GM21737 (cell line): ENCODE results near the gene SRP14.
"Not testable (repeated sequence)": the region's sequence is repeated elsewhere in the genome, so short reads cannot be mapped to it uniquely, and the experiment has no call there.

Experiments
- ATAC-seq: cut with Tn5 transposase; IDR thresholded peaks from one replicate; pipeline ENCODE4 v1.9.1; 2021; ENCODE audit warnings: mild to moderate bottlenecking, moderate library complexity; ENCODE audit not compliant: unreplicated experiment

Gene SRP14

DNA sequence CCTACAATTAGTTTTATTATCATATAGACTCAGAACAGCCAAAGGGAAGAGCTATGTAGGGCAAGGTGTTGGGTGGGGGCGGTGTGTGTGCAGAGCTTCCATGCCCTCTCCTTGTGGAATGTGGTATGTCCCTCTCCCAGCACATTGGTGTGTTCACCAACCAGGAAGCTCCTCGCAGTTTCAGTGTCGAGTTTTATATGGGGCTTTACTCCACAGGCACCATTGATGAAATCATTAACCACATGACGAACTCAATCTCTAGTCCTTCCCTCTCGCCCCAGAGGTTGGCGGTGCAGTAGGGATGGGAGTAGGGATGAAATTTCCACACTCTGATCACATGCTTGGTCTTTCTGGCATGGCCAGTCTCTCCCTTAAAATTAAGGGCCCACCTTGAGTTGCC, 13.6 kb upstream of the SRP14 start:
- ATAC-seq, result no peak

DNA sequence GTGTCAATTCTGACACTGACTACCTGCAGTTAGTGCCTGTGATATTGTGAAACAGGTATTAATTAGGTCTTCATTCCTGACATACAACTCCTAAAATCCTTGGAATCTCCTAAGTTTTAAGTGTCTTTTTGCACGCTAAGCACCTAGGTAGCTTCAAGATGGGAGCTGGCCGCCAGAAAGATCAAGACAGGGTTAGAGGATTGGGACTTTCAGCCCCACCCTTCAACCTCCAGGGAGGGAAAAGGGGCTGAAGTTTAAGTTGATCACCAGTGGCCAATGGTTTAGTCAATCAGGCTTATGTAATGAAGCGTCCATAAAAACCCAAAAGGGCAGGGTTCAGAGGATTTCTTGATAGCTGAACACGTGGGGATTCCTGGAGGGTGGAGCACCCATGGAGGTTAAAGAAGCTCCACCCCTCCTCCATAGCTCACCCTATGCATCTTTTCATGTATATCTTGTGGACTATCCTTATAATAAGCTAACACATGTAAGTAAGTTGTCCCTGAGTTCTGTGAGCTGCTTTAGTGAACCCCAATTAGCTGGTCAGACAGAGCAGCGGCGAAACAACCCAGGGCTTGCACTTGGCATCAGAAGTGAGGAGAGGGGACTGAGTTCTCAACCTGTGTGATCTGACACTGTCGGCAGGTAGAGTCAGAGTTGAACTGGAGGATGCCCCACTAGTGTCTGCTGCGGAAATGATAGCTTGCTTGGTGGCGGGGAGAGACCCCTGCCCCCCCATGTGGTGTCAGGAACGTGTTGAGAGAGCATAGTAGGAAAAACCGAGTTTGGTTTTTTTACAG, 12.8 kb upstream of the SRP14 start:
- ATAC-seq, result no peak

DNA sequence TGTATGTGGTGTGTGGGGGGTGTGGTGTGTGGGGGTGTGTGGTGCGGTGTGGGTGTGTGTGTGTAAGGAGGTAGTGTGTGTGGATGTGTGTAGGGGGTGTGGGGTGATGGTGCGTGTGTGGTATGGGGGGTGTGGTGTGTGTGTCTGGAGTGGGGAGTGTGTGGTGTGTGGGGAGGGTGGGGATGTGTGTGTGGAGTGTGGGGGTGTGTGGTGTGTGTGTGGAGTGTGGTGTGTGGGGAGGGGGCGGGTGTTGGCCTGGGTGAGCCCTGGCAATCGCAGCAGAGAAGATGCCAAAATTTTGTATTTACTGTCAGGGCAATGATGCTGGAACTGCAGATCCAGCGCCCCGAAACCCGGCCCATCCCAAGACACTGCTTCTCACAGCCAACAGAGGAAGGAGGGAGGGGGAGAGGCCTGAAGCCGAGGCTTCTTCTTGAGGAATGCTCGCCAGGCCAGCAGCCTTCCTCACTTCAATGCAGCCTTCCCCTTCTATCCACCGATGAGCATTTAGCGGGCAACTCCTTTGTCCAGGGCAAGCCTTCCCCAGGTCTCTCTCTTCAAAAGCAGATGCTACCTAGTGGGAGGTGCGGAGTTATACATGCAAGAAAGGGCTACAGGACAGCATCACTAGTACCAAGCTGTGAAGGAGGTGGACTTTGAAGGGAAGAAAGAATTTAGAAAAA, 11.9 kb upstream of the SRP14 start:
- ATAC-seq, result no peak

DNA sequence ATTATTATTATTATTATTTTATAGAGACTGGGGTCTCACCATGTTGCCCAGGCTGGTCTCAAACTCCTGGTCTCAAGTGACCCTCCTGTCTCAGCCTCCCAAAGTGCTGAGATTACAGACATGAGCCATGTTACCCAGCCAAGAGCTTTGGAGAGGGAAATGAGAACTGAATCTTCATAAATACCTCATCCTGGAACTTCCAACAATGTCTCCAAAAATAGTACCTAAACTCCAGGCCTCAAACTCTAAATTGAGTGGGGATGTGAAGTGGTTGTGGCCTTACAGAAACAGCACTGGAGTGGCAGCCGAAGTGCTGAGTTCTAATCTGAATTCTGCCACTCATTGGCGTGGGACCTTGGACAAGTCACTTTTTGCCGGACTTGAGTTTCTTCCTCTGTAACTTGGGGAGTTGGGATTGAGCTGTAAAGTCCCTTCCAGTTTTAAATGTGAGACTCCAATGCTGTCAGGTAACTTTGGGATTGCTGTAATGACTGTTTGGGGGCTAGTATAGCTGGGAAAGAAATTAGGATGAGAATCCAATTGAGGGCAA, 10.0 kb upstream of the SRP14 start:
- ATAC-seq, result no peak

DNA sequence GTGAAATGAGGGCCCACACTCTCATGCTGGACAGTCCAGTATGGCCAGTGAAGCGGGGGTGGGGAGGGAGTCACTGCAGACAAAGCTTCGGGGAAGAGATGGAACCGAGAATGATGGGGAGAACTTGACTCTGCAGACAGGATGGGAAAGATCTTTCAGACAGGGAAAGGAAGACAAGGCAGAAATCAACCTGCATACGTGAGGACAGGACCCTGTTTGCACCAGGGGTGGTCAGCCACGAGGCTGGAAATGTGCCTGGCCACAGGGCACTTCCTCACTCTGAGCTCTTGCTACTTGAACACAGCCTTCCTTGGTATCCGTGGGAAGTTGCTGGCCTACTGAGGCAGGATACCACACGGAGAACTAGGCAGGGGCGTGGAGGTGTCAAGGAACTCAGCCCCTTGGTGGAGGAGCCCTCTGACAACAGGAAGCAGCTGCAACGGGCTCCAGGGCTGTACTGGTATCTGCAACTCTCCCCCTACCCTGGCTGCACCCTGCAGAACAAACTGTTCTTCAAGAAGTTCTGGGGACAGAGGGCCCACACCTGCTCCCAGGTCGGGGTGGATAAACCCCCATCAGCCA, 9.3 kb upstream of the SRP14 start:
- ATAC-seq, result no peak

DNA sequence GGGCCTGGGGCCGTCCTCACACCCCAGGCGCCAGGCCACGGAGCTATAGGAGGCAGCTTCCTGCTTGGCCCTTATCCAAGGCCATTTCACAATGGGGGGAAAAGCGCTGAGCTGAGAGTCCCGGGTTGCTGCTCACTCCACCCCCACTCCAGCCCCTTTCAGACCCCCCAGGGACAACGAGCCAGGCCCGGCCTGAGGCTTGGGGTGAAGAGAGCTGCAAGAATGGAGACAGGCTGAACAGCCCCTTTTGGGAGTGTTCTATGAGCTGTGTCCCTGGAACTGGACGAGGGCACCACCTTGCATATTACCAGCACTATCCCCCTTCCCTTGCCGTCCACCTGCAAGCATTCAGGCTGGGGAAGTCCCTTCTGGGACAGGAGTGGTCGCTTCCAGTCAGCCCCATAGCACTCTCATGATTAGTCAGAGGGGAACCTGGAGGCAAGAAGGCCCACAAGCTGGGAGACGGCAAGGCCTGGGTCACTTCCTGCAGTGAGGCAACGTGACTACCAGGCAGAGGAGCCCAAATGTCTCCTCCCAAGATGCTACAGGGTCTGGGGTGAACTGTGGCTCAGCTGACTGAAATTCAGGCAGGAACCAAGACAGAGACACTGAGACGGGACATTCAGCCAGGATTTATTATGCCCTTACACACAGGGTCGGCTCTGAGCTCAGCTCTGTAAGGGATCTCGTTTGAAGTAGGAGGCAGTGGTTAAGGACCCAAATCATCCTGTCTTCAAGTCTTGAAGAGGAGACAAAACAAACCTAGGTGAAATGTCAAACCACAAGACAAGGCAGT, 8.6 kb upstream of the SRP14 start:
- peak; percentile 47 for ATAC-seq

DNA sequence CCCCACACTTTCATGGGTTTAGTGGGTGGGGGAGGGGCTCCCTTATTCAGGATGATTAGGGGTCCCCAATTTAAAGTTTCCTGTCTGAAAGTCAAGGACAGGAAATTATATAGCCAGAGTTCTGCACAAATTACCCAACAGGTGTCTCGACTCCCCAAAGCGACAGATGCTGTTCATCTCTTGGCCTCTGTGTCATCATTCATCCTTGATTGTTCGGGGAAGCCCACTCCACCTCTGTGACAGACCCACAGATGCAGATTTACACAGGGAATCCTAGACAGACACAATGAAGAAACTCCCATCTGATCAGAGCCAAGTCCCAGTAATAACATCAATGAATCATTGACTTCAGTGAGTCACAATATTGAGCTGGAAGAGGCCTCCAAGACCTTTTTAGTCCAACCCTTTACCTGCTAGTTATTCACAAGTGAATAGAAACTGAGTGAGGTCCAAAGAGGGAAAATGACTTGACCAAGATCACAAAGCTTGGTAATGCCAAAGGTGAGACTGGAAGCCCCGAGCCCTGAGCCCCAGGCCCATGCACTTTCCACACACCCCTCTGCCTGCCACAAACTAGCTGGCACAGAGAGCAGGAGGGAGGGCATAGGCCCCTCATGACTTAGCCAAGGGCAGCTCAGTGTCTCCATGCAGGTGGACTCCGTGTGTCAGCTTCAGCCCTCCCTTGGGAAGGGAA, 7.9 kb upstream of the SRP14 start:
- no peak for ATAC-seq

DNA sequence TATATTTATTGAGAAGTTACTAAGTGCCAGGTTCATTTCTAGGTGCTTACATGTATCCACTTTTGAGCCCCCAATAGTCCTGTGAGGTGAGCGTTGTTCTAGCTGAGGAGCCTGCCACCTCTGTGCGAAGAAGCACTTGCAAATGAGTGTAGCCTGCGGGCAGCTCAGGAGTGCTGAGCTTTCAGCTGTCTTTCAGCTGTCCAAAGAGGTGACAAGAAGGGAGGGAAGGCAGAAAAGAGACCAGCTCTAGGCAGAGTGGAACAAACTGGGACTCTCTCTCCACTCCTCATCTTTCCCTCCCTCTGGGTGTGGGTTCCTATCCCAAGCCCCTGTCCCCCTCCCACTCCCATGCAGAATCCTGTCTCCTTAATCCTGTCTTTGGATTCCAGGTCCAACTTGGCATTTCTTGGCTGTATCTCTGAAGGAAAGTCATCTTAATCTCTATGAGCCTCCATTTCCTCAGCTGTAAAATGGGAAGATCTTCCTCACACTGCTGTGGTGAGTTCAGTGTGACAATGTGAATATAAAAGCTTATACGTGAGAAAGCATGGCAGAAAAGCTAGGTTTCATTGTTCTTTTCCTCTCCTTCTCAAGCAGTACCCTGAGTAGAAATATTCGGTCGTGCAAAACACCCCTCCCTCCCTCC, 6.7 kb upstream of the SRP14 start:
- ATAC-seq, result peak; percentile 13

DNA sequence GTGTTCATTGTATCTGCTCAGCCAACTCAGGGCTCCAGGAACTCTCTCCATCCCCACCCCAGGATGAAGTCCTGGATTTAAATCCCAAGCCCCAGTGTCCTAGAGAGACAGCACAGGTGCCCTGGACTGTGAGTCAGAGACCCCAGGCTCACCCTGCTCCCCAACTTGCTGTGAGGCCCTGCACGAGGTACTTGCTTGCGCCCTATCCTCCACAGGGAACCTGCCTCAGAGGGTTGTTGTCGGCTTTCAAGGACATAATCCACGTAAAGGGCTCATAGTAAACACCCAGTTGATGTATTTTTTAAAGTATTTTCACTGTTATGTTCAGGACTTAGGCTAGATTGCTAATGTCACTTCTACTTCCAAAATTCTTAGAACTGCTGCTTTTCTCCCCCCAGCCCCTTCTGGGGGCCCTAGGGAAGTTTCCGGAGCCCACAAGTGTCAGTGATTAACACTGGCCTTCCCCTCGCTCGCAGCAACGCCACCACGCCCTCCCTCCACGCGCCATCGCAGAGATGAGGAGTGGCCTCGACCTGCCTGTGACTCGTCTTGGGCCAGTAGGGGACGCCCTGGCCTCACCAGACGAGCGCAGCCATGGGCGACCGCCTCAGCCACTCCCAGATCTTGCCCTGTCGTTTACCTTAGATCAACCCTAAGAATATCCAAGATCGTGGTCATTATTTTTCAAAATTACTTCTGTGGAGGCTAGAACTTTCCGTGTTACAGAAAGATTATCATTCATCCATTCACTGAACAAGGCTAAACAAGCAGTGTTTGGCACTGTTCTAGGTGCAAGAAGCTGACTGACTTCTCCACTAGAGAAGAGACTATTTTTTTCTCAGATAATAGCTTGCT, 6.0 kb upstream of the SRP14 start:
- peak; percentile 65 for ATAC-seq

DNA sequence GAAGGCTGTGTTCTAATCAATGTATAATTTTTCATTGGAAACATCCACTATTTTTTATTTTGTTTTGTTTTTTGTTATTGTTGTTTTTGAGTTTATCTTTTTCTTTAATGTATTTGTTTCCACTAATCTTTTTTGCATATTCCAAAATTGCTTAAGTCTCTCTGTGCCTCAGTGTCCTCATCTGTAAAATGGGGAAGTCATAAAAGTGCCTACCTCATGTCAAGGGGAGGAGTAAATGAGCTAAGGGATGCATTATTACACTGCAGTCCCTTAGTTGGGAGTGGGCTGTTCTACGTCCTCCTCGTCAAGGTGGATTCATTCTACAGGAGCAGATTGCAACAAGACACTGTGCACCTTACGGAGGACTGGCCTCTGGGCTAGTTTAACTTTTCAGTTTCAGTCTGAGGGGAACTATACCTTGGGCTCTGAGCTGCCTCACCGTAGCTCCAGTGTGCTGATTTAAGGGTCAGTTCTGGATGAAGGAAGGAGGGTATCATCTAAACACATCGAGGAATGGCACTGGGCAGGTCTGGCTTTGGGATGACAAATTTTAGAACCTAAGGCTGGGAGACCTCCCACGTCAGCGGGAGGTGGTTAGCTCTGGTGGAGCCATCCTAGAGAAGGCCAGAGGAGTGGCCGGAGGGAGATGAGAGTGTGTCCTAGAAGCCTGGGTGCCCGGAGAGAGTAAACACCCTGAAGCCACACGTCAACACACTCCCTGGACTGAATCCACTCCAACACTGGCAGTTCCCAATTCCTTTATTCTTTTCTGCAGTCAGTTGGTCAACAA, 5.1 kb upstream of the SRP14 start:
- no peak for ATAC-seq

DNA sequence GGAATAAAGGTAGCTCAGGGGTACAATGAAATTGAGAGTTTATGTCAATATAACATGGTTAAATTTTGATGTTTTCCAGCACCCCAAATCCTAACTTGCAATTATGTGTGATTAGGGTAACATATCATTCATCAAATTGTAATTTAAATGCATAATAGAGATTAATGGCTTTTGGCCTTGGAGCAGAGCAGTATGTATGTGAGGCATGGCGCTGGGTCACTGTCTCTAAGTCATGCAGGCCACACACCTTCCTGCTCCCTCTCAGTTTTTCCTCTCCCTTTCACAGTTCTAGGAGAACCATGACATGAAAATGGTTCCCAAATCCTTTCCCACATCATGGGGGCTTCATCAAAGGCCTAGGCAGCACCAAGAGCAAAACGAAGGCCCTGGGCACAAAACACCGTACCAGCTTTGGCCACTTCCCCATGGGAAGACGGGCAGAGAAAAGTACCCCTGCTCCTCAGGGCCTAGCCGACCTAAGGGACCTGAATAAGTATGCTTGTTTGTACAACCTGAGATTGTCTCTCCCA, 3.9 kb upstream of the SRP14 start:
- ATAC-seq, result no peak

DNA sequence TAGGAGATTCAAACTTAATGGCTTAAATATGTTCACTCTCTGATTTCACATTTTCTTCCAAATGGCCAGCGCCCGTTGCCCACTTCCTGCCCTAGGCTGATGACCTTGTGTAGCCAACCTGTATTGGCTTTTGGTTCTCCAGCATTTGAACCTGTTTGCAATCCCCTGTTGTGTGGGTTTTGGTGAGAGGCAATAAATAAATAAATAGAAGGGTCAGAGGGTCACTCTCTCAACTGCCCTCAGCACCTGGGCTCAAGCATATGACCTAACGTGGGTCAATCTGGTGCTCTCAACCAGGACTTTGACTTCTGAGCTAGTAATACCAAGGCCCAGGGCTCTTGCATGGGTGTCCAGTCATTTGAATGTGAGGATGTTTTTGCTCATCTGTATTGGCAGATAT, 1.8 kb upstream of the SRP14 start:
- no peak for ATAC-seq

DNA sequence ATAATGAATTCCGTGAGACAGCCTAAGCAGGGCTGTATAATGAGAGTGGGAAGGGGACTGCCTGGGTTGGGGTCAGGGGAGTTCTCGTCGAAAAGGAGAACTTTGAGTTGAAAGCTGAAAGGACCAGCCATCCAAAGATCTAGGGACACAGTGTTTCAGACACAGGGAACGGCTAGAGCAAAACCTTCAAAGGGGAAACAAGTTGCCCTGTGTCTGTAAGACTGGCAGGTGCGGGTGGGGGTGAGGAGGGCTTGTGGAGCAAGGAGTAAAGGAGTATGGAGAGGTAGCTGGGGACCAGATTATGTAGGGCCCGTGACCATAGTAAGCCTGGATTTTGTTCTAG, 1.3 kb upstream of the SRP14 start:
- ATAC-seq, result no peak

DNA sequence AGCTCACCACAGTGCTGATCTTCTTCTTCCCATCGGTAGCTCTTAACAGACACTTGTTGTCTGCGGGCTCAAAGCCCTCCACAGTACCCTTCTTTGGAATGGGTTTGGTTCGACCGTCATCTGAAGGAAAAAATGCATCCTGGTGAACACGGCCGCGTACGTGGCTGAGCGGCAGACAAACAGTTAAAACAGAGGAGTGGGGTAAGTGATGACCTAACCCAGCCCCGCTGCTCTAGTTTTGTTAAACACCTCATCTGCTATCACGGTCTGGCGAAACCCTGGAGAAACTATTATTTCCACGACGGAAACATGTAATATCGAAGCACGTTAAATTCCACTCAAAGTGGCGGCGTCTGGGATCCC, 725 bp downstream of the SRP14 start:
- no peak for ATAC-seq

DNA sequence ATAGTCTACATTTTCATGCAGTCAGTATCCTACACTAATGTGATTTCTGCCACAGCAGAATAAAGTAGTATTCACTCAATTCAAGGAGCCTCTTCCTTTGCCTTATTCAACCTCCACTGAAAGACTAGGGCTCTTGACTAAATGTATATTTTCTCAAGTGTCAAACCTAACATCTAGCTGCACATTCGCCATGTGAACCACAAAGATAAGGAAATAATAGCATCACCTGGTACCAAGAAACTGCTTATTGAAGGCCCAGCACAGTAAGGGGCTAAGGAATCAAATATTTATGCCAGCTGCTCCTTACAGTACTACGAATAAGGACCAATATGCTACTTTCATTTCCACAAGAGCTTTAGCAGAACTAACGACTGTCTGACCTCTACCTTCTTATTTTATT, 1.3 kb downstream of the SRP14 start:
- no peak for ATAC-seq

DNA sequence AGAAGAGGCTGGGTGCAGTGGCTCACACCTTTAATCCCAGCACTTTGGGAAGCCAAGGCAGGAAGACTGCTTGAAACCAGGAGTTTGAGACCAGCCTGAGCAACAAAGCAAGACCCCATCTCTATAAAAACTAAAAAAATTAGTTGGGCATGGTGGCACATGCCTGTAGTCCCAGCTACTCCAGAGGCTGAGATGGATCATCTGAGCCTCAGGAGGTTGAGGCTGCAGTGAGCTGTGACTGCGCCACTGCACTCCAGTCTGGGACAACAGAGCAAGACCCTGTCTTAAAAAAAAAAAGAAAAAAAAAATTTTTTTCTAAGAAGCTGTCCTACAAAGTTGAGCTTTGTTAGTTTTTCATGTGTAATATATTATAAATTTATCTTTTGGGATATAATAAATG, 3.8 kb downstream of the SRP14 start:
- not testable (repeated sequence) for ATAC-seq

DNA sequence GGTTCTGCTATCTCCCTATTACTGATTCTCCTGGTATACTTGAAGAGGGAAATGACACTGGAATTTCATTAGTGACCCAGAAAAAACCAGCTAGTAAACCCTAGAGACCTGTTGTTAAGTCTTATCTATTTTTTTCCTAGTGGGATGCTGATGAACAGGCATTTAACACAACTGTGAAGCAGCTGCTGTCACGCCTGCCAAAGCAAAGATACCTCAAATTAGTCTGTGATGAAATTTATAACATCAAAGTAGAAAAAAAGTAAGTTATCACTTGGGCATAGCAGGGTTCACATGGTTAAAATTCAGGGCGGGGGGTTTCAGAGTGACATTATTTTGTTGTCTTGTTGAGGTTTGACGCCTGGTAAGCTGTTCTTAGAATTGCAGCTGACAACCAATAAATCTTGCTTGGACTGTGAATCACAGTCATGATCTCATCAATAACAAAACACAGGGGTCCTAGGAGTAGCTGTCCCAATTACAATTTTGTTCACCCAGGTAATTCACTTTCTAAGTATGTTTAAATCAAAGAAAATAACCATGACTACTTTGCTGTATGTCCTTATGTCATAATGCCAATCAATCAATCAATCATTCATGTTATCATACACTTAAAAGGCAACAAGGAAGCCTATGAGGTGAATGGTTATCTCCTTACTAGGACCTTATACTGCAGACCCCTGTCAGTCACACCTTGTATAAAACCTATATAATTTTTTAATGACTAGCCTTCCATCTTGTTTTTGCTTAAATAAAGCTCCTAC, 4.6 kb downstream of the SRP14 start:
- no peak for ATAC-seq
